OCI-LY1 (cell line): Measurements from ENCODE around the gene SSPN.

Source experiments
- EZH2 ChIP-seq: fragments of 200-600 bp; sonication (generic), shearing (Covaris generic); IDR thresholded peaks from 2 replicates; pipeline ENCODE4 v1.8.0; 2017; ENCODE audit warnings: borderline replicate concordance, mixed run types, mild to moderate bottlenecking, antibody characterized with exemption, low read length, moderate library complexity, mixed read lengths
- TF ChIP-seq, protein P1 (sequence below): fragments of 200-600 bp; sonication (generic), shearing (Covaris generic); IDR thresholded peaks from 2 replicates; pipeline ENCODE4 v1.5.1; 2017; ENCODE audit warnings: mild to moderate bottlenecking, antibody characterized with exemption, low read length, moderate library complexity, mixed read lengths

- TF ChIP-seq, protein P1, sequence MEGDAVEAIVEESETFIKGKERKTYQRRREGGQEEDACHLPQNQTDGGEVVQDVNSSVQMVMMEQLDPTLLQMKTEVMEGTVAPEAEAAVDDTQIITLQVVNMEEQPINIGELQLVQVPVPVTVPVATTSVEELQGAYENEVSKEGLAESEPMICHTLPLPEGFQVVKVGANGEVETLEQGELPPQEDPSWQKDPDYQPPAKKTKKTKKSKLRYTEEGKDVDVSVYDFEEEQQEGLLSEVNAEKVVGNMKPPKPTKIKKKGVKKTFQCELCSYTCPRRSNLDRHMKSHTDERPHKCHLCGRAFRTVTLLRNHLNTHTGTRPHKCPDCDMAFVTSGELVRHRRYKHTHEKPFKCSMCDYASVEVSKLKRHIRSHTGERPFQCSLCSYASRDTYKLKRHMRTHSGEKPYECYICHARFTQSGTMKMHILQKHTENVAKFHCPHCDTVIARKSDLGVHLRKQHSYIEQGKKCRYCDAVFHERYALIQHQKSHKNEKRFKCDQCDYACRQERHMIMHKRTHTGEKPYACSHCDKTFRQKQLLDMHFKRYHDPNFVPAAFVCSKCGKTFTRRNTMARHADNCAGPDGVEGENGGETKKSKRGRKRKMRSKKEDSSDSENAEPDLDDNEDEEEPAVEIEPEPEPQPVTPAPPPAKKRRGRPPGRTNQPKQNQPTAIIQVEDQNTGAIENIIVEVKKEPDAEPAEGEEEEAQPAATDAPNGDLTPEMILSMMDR: no peak
- no peak for TF ChIP-seq EZH2
Observed at GRCh38 chr12:26219736-26220135, 24.4 kb downstream of the SSPN start.
